ENCODE results near the gene AGBL4.

GRCh38 chr1:48920851-48921250 is 1102.9 kb downstream of the AGBL4 start:
- TF ChIP-seq POLR2A (IDR thresholded peaks at IDR 0.05; ENCODE audit: low read depth) (no peak), CTCF (IDR thresholded peaks at IDR 0.05) (no peak)
